ENCODE results near the gene CYP51A1. TPM values are rescaled to one million over a fixed set of nuclear protein-coding genes. Genes with fewer than 3 reads are reported as not detected.

Gene CYP51A1
- 116 and 171 TPM in 2 replicates for total RNA-seq

GRCh38 chr7:92134271-92135051 is at the start of gene CYP51A1:
TSS of gene CYP51A1 (minus strand) at chr7:92134477. CDS start at chr7:92134364, 113 bp downstream.

DNA sequence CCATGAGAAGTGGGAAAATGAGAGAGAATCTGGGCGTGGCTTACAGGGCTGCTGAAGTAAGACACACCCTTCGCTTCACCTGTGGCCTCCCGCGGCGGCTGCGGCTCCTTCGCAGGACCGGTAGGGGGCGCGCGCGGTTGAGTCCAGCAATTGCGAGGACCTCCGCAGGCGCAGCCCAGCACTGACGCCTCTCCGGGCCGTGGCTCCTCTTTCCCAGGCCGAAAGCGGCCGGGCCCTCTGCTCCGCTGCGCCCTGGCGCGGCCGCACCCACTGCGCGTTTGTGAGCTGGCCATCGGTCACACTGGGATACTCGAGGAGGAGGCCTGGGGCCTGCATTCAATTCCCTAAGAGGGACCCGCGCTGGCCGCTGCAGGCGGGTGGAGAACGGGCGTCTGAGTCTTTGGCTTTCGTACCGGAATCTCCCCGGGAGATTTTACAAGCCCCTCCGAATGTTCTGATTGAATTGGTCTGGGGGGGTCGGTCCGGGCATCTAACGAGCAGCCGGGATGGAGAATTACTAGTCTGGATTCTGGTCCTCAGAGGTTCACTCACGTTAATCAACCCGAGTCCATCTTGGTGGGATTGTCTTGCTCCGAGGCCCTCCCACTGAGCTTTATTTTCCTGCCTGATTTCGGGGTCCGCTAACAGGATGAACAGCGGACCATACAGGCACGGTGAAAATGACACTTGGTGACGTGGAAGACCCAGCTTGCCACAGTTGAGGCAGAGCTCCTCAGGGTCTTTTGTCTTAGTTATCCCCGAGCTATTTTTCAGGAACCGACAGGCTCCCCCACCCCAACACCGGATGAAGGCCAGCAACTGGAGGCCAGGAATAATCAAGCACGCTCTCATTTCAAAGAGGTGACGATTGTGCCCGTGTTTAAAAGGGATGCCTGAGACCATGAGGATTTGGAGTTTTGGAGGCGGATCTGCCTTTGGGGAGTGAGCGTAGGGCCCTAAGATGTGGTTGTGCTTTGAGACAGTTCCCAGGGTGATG is 44.9 kb upstream of the CYP51A1 start, which contains the start of gene LRRD1:
Gene LRRD1 (minus strand): TSS at position 215 of the 997 bp plus-strand sequence. CDS start 13,940 bp downstream, outside the sequence.

Other genes with a start within 250 kb of the CYP51A1 start
- gene AKAP9, start 193.6 kb downstream of the CYP51A1 start, total RNA-seq, result 17.8 and 17.9 TPM in 2 replicates
- gene LRRD1, start 44.7 kb upstream of the CYP51A1 start, total RNA-seq, result not detected in 2 replicates
- 26.1 and 36.5 TPM in 2 replicates for gene KRIT1, start 111.4 kb upstream of the CYP51A1 start, total RNA-seq
- 16.2 and 29.3 TPM in 2 replicates for gene ANKIB1, start 111.5 kb upstream of the CYP51A1 start, total RNA-seq

All from cardiac atrium fibroblast (primary cell).